H9 (cell line): ENCODE results near the gene KIF5A. TPM values are rescaled to one million over a fixed set of nuclear protein-coding genes. Genes with fewer than 3 reads are reported as not detected.
A peak's percentile ranks its signal among the peaks of the same experiment; 100 is the strongest.

Experiments
- DNase-seq: peaks from one replicate; pipeline ENCODE4 v3.0.0-alpha.2; 2017
- H2AFZ ChIP-seq: one replicate; pipeline ENCODE4 v1.6.1; 2013; ENCODE audit warnings: mild to moderate bottlenecking, low read length, control low read depth, moderate library complexity
- H2AK5ac ChIP-seq: 2 replicates; pipeline ENCODE4 v1.6.1; 2013; ENCODE audit warnings: low read length, control low read depth, mixed read lengths; ENCODE audit not compliant: insufficient read length
- H2BK120ac ChIP-seq: one replicate; pipeline ENCODE4 v1.6.1; 2013; ENCODE audit warnings: low read depth, mild to moderate bottlenecking, low read length, control low read depth, inconsistent platforms; ENCODE audit not compliant: poor library complexity, severe bottlenecking
- H2BK12ac ChIP-seq: 2 replicates; pipeline ENCODE4 v1.6.1; 2013; ENCODE audit warnings: low read length, control low read depth, mixed read lengths, low read depth; ENCODE audit not compliant: insufficient read length
- H2BK15ac ChIP-seq: 2 replicates; pipeline ENCODE4 v1.6.1; 2013; ENCODE audit warnings: low read depth, low read length, control low read depth
- H2BK20ac ChIP-seq: one replicate; pipeline ENCODE4 v1.6.1; 2013; ENCODE audit warnings: low read depth, mild to moderate bottlenecking, low read length, control low read depth, inconsistent platforms; ENCODE audit not compliant: poor library complexity, severe bottlenecking
- H2BK5ac ChIP-seq: 2 replicates; pipeline ENCODE4 v1.6.1; 2013; ENCODE audit warnings: low read length, control low read depth, mixed read lengths; ENCODE audit not compliant: insufficient read length
- H3K14ac ChIP-seq: 2 replicates; pipeline ENCODE4 v1.6.1; 2013; ENCODE audit warnings: low read length, control low read depth; ENCODE audit not compliant: insufficient read depth
- H3K18ac ChIP-seq: 2 replicates; pipeline ENCODE4 v1.6.1; 2013; ENCODE audit warnings: low read depth, mild to moderate bottlenecking, mixed read lengths, low read length, control low read depth; ENCODE audit not compliant: insufficient read length
- H3K23ac ChIP-seq: 2 replicates; pipeline ENCODE4 v1.6.1; 2013; ENCODE audit warnings: low read length, control low read depth, mixed read lengths, low read depth; ENCODE audit not compliant: insufficient read length
- H3K23me2 ChIP-seq: 2 replicates; pipeline ENCODE4 v1.6.1; 2013; ENCODE audit warnings: low read depth, mild to moderate bottlenecking, mixed read lengths, low read length, control low read depth; ENCODE audit not compliant: insufficient read length, poor library complexity, severe bottlenecking
- H3K27ac ChIP-seq: 2 replicates; pipeline ENCODE4 v1.5.1; 2013; ENCODE audit warnings: low read length, control low read depth, mixed read lengths, low read depth; ENCODE audit not compliant: insufficient read length
- H3K27me3 ChIP-seq: 2 replicates; pipeline ENCODE4 v1.6.1; 2013; ENCODE audit warnings: low read length, control low read depth, inconsistent platforms; ENCODE audit not compliant: insufficient read depth
- H3K4ac ChIP-seq: 2 replicates; pipeline ENCODE4 v1.6.1; 2013; ENCODE audit warnings: low read depth, mild to moderate bottlenecking, control low read depth, inconsistent platforms, low read length, moderate library complexity
- H3K4me1 ChIP-seq: 2 replicates; pipeline ENCODE4 v1.6.1; 2013; ENCODE audit warnings: low read length, control low read depth, inconsistent platforms; ENCODE audit not compliant: insufficient read depth
- H3K4me2 ChIP-seq: 2 replicates; pipeline ENCODE4 v1.6.1; 2013; ENCODE audit warnings: low read length, control low read depth, mixed read lengths; ENCODE audit not compliant: insufficient read length, insufficient read depth
- H3K56ac ChIP-seq: 2 replicates; pipeline ENCODE4 v1.6.1; 2013; ENCODE audit warnings: low read depth, mild to moderate bottlenecking, mixed read lengths, low read length, control low read depth; ENCODE audit not compliant: insufficient read length
- H3K79me1 ChIP-seq: 2 replicates; pipeline ENCODE4 v1.6.1; 2013; ENCODE audit warnings: low read depth, mild to moderate bottlenecking, moderate library complexity, low read length, control low read depth, inconsistent platforms; ENCODE audit not compliant: insufficient read depth, poor library complexity, severe bottlenecking
- H3K79me2 ChIP-seq: 2 replicates; pipeline ENCODE4 v1.6.1; 2013; ENCODE audit warnings: low read length, control low read depth, inconsistent platforms; ENCODE audit not compliant: insufficient read depth
- H3K9ac ChIP-seq: 2 replicates; pipeline ENCODE4 v1.6.1; 2013; ENCODE audit warnings: low read length, control low read depth, mixed read lengths; ENCODE audit not compliant: insufficient read length; ENCODE audit errors: extremely low read depth
- H3K9me3 ChIP-seq: one replicate; pipeline ENCODE4 v1.6.1; 2013; ENCODE audit warnings: low read depth, low read length, inconsistent platforms; ENCODE audit not compliant: control insufficient read depth
- H3T11ph ChIP-seq: one replicate; pipeline ENCODE4 v1.6.1; 2013; ENCODE audit warnings: mild to moderate bottlenecking, low read length, control low read depth, inconsistent platforms
- H4K20me1 ChIP-seq: one replicate; pipeline ENCODE4 v1.6.1; 2013; ENCODE audit not compliant: control insufficient read depth, insufficient read length, insufficient read depth
- H4K5ac ChIP-seq: 2 replicates; pipeline ENCODE4 v1.6.1; 2013; ENCODE audit warnings: low read depth, mild to moderate bottlenecking, mixed read lengths, low read length, control low read depth; ENCODE audit not compliant: insufficient read length
- H4K8ac ChIP-seq: replicated peaks from 2 replicates; pipeline ENCODE4 v1.6.1; 2013; ENCODE audit warnings: low read length, control low read depth, mixed read lengths, low read depth; ENCODE audit not compliant: insufficient read length
- H4K91ac ChIP-seq: 2 replicates; pipeline ENCODE4 v1.6.1; 2013; ENCODE audit warnings: low read depth, mild to moderate bottlenecking, moderate library complexity, mixed read lengths, low read length, control low read depth; ENCODE audit not compliant: insufficient read length
- H3K27ac Mint-ChIP-seq, 3 experiments: 2 replicates in 2 of 3; 3 replicates in 1 of 3; pipeline ENCODE4 v1.8.0; 2020 to 2021; ENCODE audit warnings: mixed read lengths in 3 of 3, mild to moderate bottlenecking in 1 of 3, moderate library complexity in 1 of 3
- H3K27me3 Mint-ChIP-seq: 2 replicates; pipeline ENCODE4 v1.8.0; 2021; ENCODE audit warnings: low read depth, mild to moderate bottlenecking, moderate library complexity, mixed read lengths
- H3K36me3 Mint-ChIP-seq, 3 experiments: 2 replicates in 2 of 3; 3 replicates in 1 of 3; pipeline ENCODE4 v1.8.0; 2020 to 2021; ENCODE audit warnings: low read depth in 3 of 3, mixed read lengths in 3 of 3; ENCODE audit not compliant: insufficient read depth in 1 of 3
- H3K4me1 Mint-ChIP-seq, 2 experiments: 2 replicates each; pipeline ENCODE4 v1.8.0; 2020; ENCODE audit warnings: mixed read lengths in 2 of 2
- H3K4me3 Mint-ChIP-seq, 2 experiments: 2 replicates in 1 of 2; 3 replicates in 1 of 2; pipeline ENCODE4 v1.8.0; 2020 to 2021; ENCODE audit warnings: mild to moderate bottlenecking in 2 of 2, mixed read lengths in 2 of 2, moderate library complexity in 1 of 2
- H3K9me3 Mint-ChIP-seq, 2 experiments: 2 replicates in 1 of 2; 3 replicates in 1 of 2; pipeline ENCODE4 v1.8.0; 2020; ENCODE audit warnings: mild to moderate bottlenecking in 2 of 2, mixed read lengths in 2 of 2, moderate library complexity in 1 of 2
- WGBS: extraction: QIAGEN DNeasy Blood & Tissue Kit; methylation state at CpG from one replicate; pipeline ENCODE4 v1.1.7; 2013; ENCODE audit warnings: missing lambda C conversion rate, low lambda C conversion rate, mixed read lengths; ENCODE audit not compliant: insufficient read length; ENCODE audit errors: extremely low coverage; 5-methylcytosine and 5-hydroxymethylcytosine counted together
- total RNA-seq: library from RNA; stranded (reverse); gene quantifications from 2 replicates; pipeline ENCODE4 v1.2.1, GENCODE V29; 2021
- TF ChIP-seq, protein P1 (sequence below): fragments of 200-600 bp; sonication (generic); conservative IDR thresholded peaks from 3 replicates; pipeline ENCODE4 v1.8.0; 2021; ENCODE audit warnings: antibody characterized with exemption, mild to moderate bottlenecking

The KIF5A gene
- total RNA-seq, 1 experiment from 2014 or later = 18.5 TPM

DNA sequence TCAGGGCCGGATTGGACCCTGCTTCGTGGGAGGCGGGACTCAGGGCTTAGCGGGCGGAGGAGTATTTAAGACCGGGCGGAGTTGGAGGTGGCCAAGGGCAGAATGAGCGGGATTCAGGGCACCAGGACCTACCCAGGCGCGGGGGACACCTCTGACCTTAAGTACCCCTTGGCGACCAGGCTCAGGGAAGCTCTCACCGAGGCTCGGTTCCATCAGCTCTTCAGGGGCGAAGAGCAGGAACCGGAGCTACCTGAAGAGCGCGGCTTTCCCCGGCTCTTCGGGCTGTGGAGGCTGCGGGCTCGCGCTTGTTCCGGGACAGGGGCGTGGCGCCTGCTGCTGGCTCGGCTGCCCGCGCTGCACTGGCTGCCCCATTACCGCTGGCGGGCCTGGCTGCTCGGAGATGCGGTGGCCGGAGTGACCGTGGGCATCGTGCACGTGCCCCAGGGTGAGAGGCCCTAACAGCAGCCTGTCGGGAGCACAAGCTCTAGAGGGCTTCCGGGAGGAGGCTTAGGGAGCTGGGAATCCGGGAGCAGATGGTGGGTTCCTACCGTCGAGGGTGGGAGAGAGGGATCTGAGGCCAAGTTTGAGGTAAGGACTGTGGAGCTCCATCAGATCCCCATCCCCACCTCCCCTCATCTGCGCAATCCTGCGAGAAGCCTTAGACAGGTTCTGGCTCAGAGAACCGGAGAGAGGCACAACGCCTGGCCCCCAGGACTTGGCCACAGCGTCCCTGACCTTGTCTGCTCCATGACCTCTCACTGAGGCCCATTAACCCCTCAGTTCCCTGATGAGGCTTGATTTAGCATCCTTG is 69.8 kb downstream of the KIF5A start:
- no peaks in the 10 kb centered on the region for H3K79me2 ChIP-seq
- no peaks in the 10 kb centered on the region for H4K20me1 ChIP-seq
- H3K18ac ChIP-seq = no peak overlapping the region
- no peak overlapping the region for H2BK20ac ChIP-seq
- TF ChIP-seq, protein P1, sequence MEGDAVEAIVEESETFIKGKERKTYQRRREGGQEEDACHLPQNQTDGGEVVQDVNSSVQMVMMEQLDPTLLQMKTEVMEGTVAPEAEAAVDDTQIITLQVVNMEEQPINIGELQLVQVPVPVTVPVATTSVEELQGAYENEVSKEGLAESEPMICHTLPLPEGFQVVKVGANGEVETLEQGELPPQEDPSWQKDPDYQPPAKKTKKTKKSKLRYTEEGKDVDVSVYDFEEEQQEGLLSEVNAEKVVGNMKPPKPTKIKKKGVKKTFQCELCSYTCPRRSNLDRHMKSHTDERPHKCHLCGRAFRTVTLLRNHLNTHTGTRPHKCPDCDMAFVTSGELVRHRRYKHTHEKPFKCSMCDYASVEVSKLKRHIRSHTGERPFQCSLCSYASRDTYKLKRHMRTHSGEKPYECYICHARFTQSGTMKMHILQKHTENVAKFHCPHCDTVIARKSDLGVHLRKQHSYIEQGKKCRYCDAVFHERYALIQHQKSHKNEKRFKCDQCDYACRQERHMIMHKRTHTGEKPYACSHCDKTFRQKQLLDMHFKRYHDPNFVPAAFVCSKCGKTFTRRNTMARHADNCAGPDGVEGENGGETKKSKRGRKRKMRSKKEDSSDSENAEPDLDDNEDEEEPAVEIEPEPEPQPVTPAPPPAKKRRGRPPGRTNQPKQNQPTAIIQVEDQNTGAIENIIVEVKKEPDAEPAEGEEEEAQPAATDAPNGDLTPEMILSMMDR = no peak
- Mint-ChIP-seq H3K27me3 (peaks cover 85% of the 10 kb centered on the region), H3K4me1 (peaks cover 26 to 32% of the 10 kb centered on the region in 2 experiments), H3K36me3 (peaks cover 5 to 32% (median 17%) of the 10 kb centered on the region in 3 experiments; a peak in 6 of 7 replicates), H3K4me3 (peak overlapping the region; percentile 48 to 83; a peak in 4 of 5 replicates), H3K27ac (no peak overlapping the region), H3K9me3 (peaks cover 0 to 5% of the 10 kb centered on the region in 2 experiments; a peak in 3 of 5 replicates)
- H3K56ac ChIP-seq = no peak overlapping the region
- no peak overlapping the region for H3T11ph ChIP-seq
- H3K27me3 ChIP-seq = peaks cover 79% of the 10 kb centered on the region
- no peak overlapping the region for H2AK5ac ChIP-seq
- no peak overlapping the region for H3K14ac ChIP-seq
- no peak overlapping the region for H3K4ac ChIP-seq
- H3K9ac ChIP-seq = no peak overlapping the region
- H2BK120ac ChIP-seq = no peak overlapping the region
- H4K91ac ChIP-seq = no peak overlapping the region
- peak overlapping the region; percentile 71 for H3K4me2 ChIP-seq
- no peak overlapping the region for H2BK12ac ChIP-seq
- H3K27ac ChIP-seq = no peak overlapping the region
- H4K5ac ChIP-seq = no peak overlapping the region
- WGBS = no CpG with 5 or more reads among the region's 46 CpGs
- H4K8ac ChIP-seq = no peak overlapping the region
- H3K4me1 ChIP-seq = no peaks in the 10 kb centered on the region
- DNase-seq = peak; percentile 77
- H2BK5ac ChIP-seq = no peak overlapping the region
- no peak overlapping the region for H3K23ac ChIP-seq
- H3K79me1 ChIP-seq = no peaks in the 10 kb centered on the region
- no peak overlapping the region for H2BK15ac ChIP-seq
- H3K23me2 ChIP-seq = peaks cover 12% of the 10 kb centered on the region
- no peaks in the 10 kb centered on the region for H3K9me3 ChIP-seq
- H2AFZ ChIP-seq = no peak overlapping the region
